ENCODE results near the gene ACTR6.
"Not testable (repeated sequence)": the region's sequence is repeated elsewhere in the genome, so short reads cannot be mapped to it uniquely, and the experiment has no call there.

ACTR6 gene

DNA sequence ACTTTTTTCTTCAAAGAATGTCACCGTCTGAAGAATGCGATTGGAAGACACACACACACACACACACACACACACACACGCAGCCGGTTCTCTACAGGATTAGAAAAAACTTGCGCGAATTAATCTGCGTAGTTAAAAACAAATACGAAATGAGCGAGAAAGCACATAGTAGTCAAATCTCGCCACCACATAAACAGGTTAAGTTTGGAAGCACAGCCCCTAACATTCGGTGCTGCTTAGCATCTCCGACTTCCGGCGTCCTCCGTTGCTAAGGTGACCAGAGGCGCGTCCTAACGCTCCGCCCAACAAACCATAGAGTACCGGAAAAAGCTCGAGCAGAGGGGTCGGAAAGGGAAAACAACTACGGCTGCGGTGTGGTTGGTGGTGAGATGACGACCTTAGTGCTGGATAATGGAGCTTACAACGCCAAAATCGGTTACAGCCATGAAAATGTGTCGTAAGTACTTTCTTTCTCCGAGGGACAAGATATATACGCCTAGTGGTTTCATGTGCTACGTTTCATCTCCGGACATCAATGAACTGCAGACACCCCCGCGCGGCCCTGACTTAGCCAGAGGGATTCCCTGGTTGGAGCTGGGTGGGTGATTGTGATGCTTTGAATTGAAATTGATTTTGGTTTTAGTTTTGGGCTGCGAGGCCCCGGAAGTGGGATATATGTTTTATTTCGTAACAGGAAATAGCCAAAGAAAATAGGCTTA lies at the start of gene ACTR6:
TSS of gene ACTR6 (plus strand) at position 353 of the 719 bp plus-strand sequence. CDS start at position 390, 37 bp downstream.
- peak; percentile 97 for DNase-seq

DNA sequence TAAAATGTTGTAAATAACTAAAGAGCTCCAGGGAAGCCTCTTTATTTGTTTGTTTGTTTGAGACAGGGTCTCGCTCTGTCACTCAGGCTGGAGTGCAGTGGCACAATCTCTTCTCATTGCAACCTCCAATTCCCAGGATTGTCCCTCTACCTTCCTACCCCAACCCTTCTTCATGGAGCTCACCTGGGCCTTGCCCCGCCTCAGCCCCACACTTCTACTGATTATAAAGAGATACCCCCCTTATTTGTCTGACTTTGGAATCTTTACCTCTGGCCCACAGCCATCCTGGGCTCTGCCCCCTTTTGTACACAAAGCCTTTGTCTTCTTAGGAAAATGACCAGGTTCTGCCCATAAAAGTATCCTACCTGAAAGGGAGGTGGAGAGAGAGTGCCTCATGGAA lies 48.8 kb upstream of the ACTR6 start:
- DNase-seq, result no peak

DNA sequence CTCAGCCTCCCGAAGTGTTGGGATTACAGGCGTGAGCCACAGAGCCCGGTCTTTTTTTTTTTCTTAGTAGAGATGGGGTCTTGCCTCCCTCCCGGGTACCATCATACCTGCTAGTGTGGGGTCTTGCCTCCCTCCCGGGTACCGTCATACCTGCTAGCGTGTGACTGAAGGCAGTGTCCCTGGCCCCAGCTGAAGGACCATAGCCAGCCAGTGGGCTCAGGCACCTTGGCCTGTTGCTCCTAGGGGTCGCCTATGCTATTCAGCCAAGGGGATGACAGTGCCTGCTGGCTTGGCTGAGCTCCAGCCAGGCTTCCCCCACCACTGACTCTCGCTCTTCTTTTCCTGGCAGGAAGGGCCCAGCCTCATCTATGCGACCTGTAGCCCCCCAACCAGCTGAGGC lies 47.5 kb upstream of the ACTR6 start:
- DNase-seq, result no peak

DNA sequence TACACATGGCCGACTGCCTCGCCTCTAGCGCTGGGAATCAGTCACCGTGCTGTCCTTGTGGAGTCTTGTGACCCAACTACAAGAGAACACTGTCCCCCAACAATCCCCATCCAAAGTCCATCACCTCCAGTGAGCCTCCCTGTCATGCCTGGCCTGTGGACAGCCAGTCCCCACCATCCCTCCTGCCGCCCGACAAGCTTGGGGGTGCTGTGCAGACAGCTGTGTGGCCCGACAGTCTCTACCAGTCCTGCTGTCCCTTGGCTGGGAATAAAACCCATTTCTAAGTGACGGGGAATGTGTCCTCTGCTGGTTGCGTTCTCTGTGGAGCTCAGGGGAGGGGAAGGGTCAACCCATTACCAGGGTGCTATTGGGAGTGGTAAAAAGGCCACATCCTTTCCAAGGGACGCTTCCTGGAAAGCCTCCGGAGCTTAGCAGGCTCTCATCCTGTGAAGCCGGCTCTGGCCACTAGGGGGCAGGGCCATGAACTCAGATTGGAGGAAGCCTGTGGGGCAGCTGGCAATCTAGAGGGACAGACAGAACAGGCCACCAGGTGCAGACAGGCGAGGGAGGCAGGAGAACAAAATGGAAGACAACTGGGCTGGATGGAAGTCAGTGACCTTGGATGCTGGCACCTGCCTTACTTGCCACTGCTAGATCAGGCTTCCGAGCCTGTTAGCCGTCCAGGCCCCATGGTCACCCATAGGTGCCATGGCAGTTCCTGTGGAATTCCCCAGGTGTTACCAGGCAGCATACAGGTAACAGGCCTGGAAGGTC lies 46.0 kb upstream of the ACTR6 start:
- peak; percentile 71 for DNase-seq

DNA sequence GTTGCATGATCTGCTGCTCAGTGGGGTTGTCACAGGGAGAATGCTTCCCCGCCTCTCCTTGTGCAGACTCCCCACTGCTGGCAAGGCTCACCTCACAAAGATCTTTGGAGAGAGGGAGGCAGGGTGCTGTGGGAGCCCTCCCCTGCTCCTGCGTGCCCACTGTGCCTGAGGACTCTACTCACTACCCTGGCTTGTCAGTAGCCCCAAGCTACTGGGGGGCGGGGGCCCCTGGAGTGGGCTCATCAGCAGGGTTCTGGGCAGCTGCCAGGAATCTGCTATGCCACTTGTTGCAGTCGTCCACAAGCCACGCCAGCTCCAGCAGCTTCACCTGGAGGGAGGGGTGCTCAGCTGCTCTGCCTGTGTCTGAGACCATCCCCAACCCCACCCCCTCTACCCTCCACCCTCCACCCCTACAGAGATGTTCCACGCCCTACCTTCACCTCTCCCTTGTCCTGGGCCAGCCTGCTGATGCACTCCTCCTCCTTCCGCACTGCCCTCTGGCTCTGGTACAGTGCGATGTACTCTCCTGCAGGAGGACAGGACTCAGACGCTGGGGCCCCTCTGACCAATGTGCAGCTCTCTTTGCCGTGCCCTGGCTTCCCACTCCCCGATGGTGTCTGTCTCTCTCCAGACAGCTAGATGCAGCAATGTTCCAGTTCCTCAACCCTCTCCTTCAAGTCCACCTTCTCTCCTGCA lies 43.7 kb upstream of the ACTR6 start:
- DNase-seq, result no peak

DNA sequence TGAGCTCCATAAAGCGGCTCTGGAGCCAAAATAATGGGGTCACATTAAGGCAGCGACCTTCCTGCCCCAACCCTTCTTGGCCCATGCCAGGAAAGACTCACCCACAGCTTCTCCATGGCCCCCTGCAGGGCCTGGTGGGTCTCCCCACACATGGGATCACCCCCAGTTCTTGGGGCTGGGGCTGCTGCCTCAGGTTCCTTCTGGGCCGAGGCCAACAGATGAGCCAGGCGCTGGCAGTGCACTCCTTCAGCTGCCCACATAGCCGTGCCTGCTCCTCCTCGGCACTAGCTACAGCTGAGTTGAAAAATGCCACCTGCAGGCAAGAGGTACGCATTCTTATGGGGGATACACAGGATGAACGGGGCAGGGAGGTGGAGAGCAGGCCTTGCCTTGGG lies 43.2 kb upstream of the ACTR6 start:
- DNase-seq, result no peak

DNA sequence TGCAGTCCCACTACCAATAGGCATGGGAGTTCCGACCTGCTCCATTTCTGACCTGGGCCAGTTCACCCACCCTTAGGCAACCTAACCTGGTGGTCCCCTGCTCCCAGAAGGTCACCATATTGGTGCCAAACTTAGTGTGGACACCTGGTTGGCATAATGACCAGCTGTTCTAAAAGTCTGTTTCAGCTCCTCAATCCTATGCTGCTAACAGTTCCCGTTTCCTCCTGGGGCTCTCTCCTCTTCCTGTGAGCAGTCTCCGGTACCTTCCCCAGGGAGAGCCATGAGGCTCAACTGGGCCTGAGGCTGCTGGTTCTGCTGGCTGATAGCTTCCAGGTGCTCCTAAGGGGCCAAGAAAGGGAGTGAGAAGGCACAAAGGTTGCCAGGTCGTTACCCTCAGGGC lies 42.1 kb upstream of the ACTR6 start:
- DNase-seq, result no peak

DNA sequence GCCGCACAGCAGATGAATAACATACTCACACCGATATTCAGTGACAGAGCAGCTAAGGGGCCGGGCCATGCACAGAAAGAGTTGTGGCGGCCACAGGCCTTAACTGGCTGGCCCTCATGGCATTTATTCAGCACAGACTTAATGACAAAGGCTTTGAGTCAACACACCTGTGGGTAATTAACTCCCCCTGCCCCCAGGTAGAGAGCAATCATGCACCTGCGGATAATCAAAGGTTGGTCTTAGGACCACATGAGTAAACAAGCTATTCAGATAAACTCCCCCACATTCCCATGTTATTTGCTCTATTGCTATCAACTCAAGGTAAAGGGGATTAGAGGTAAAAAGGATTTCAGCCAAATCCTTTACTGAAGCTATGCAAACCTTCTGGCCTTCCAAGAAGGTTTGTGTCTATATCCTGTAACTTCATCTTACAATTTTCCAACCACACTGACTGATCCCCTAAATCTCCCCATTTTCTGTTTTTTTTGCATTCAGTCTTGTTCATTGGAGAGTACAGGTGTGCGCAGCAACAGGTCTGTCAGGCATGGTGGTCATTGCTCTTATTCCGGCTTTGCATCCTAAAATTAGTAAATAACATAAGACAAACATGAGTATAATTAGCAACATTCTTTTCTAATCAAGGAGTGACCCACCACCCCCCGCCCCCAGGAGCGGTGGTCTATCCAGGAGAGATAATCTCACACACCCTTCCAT lies 41.1 kb upstream of the ACTR6 start:
- DNase-seq, result no peak

DNA sequence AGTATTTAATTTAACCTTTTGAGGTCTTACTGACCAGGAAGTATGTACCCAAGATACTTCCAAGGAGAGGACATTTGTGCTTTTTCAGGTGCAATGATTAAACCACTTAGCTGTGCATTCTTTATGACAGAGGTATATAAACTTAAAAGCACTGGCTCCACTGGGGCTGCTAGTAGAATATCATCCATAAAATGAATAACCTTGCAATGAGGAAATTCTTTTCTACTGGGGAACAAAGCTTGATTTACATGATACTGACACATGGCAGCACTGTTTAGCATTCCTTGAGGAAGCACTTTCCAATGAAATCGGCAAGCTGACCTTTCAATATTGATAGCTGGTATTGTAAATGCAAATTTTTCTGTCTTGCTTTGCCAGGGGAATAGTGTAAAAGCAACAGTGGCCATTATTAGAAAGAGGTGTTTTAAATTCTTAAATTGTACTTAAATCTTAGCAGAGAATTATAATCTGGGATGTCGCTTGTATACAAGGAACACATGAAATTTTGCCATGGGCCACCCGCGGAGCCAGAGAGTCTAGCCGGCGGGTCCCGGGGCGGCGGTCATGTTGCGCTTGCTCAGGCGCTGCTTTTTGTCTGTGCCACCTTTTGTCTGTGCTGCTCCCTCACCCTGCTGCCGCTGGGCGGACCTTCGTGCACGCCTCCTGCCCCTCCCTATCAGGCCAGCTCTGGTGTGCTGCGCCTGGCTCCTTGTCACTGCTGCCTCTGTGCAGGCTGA lies 37.0 kb upstream of the ACTR6 start:
- DNase-seq, result peak; percentile 49

DNA sequence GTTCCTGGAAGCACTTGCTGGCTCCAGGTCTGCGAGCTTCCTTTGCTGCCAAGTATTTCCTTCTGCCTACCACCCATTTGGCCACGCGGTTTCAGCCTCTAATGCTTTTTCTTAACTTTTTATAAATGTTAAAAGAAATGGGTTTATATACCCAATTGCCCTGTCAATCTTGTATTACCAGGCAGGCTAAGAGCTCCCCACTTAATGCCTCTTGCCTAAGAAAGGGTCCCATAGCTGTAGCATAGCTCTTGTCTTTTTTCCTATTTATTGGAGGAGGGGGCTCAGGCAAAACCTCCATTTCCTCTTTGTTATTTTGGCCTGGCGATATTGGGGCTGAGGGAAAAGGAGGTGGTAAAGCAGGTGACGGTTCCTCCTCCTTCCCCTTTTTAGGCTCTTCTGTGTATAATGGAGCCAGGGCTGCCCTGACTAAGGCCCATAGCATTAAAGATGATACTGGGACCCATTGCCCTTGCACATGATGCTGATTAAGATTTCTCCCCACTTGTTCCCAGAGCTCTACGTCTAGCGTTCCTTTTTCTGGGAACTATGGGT lies 36.4 kb upstream of the ACTR6 start:
- DNase-seq, result no peak

DNA sequence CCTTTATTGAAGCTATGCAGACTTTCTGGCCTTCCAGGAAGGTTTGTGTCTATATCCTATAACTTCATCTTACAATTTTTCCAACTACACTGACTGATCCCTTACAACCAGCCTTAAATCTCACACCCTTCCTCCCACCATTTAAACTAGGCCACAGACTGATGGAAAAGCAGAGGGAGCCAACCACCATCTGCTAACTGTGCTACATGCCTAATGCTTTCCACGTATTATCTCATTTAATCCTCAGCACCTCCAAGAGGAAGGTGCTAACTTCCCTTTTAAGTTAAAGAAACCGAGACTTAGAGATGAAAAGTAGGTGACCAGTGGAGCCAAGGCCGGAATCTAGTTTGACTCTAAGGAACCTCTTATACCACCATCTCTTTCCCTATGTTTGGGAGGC lies 35.3 kb upstream of the ACTR6 start:
- DNase-seq, result no peak

DNA sequence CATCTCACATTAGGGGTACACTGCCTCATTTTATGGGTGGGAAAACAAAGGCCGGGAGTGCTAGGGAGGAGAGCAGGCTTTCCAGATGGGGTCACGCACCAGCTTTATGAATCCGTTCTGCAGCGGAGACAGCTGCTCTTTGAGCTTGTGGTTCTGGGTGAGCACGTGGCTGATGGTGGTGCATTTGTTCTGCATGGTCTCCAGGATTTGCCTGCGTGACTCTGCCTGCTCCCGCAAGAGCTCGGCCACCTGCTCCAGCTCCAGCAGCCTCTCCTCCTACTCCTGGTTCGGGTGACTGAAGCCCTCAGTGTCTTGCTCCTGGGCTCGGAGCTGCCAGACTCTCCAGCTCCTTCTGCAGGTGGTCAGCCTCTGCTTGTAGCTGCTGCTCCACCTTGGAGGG lies 34.4 kb upstream of the ACTR6 start:
- no peak for DNase-seq

DNA sequence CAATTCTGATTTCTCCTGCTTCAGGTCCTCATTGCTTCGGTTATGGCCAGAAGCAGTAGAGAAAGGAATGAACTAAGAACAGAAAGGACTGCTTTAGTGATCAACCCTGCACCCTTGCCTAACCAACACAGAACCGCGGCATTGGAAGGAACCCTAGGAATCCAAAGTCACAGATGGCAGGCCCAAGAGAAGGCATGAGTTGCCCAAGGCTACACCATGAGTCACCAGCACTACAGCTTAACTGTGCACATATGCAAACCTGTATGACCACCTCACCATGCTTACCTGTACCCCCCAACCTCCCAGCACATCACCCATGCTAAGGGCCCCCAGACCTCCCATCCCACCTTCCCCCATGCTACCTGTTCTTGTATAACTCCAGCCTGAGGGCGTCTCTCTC lies 32.1 kb upstream of the ACTR6 start:
- no peak for DNase-seq

DNA sequence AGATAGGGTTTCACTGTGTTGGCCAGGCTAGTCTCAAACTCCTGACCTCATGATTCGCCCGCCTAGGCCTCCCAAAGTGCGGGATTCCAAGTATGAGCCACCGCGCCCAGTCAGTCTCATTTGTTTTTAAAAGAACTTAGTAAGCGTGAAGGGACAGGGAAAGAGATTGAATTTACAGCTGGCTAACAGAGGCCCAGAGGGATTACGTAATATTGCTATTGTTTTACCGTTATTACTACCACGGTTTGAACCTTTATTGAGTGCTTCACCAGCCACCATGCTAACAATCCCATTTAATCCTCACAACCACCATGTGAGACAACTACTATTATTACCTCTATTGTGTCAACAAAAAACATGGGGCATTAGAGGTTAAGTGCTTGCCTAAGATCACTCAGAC lies 31.3 kb upstream of the ACTR6 start:
- no peak for DNase-seq

DNA sequence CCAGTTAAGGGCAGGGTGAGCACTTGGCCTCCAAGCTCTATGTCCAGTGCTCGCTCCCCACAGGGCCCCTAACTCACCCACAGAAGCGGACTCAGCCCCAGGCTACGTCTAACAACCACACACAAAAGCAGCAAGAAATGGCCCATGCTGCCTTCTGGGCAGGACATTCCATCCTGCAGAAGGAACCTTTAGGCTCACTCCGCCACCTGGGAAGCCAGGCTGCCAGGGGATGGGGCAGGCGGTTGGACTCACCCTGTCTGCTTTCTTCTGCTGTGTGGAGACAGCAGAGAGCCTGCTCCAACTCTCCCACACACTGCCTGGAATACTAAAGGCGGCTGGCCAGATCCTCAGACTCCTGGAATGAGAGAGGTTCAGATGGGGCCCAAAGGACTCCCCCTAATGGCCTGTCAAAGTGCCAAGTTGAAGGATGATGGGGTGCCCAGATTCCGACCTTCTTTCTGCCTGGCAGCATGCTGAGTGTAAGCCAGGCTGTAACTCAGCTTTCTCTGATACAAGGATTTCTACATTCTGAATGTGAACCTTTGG lies 30.2 kb upstream of the ACTR6 start:
- DNase-seq, result no peak

DNA sequence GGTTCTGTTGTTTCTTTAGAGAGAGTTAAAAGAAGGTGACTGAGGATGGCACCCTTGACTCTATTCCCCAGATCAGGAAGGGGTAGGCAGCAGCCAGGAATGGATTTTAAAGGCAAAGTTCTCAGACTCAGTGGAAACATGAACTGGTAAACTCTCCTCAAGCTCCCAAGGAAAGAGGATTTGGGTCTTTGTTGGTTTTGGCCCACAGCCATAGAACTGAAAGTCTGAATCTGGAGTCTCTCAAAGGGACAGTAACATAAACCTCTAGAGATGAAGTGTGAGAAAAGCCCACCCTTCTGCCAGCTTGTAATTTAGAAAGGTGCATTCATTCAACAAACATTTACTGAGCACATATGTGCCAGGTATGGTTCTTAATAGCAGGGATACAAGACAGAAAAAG lies 29.4 kb upstream of the ACTR6 start:
- DNase-seq, result no peak

DNA sequence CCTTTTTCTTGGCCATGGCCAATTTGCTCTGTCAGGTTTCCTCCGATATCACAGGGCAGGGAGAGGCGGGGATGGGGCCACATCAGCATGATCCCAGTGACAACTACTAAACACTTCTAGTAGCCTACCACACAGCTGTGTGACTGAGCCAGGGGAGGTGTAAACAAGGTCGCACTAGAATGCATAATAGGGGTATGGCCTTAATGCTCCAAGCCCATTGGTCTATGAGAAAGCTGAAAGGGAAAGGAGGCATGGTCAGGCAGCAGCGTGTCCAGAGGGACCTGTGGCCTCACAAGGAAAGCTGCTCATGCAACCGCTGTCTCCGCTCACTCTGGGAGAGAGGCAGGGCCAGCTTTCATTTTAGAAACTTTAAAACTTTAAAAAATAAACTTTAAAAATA lies 27.5 kb upstream of the ACTR6 start:
- no peak for DNase-seq

DNA sequence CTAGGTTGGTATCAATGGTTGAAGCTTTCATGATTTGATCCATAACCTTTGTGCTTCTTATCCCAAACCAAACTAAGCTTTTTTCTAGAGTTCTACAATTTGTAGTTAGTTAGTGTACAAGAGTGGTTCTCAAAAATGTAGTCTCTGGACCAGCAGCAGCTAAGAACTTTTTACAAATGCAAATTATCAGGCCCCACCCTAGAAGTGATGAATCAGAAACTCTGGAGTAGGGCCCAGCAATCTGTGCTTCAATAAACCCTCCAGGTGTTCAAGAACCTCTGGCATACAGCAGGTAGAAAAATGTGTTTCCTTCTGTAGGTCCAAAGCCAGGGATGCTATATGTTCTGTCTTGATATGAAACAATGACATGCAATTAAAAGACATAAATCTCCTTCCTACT lies 26.1 kb upstream of the ACTR6 start:
- DNase-seq, result no peak

DNA sequence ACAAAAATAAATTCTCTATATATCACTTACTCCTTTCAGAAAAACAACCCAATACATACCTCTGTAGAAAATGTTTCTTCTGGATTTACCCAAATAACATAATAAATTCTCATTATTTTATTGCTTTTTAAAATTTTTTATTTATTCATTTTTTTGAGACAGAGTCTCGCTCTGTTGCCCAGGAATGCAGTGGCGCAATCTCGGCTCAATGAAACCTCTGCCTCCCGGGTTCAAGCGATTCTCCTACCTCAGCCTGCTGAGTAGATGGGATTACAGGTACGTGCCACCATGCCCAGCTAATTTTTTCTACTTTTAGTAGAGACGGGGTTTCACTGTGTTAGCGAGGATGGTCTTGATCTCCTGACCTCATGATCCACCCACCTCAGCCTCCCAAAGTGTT lies 24.1 kb upstream of the ACTR6 start:
- DNase-seq, result not testable (repeated sequence)

DNA sequence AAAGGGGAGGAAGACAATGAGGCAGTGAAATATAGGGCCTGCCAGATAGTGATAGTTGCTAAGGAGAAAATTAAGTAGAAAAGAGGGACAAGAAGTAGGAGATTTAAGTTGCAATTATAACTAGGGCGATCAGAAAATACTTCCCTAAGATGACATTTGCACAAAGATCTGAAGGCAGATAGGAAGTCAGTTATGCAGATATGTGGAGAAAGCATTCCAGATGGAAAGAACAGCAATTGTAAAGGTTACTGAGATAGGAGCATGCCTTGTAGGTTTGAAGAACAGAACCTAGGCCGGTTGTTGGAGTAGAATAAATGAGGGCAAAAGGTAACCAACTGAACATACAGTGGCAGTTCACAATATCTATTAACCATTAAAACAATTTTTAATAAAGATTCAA lies 21.4 kb upstream of the ACTR6 start:
- no peak for DNase-seq

DNA sequence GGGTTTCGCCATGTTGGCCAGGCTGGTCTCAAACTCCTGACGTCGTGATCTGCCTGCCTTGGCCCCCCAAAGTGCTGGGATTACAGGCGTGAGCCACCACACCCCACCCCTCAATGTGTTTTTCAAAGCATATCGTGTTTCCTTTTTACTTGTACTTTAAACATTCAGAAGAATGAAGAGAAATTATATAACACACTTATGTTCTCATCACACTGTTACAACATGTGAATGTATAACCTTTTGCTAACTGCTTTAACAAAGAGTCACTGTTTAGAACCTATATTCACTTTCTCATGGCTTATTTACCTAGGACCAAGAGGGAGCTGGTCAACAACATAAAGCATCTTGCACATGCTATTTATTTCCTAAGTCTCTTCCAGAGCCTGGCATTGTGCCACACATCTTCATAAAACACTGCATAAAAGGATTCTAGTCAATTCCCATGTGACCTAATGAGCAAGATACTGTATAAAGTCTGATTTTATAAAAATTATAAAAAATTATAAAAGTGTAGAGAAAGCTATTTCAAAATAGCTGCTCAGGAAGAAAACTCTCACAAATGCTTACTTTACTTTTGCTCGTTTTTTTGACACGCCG lies 16.0 kb upstream of the ACTR6 start:
- no peak for DNase-seq

All from inflammatory macrophage treated with lipopolysaccharide for 4 hours (primary cell).